Endothelial cell of umbilical vein (primary cell): ENCODE results near the gene GRIA4. TPM values are rescaled to one million over a fixed set of nuclear protein-coding genes. Genes with fewer than 3 reads are reported as not detected.

Source experiments
- BruUV-seq: library from RNA; stranded (reverse); fragments of 400-500 nt; replicated peaks from 2 replicates; lab custom pipeline; 2021; lab: Mats Ljungman, UMichigan
- CTCF ChIA-PET: fragments of 300-600, 350-600 bp; sonication (Branson Sonifier 250); formaldehyde crosslinking; loops from one replicate; lab custom pipeline; 2021; ENCODE audit warnings: antibody characterized with exemption, inconsistent platforms; lab: Charles Lee
- POLR2A ChIA-PET: fragments of 300-600, 350-600 bp; sonication (Branson Sonifier 250); formaldehyde crosslinking; loops from one replicate; lab custom pipeline; 2021; ENCODE audit warnings: antibody characterized with exemption, inconsistent platforms; lab: Charles Lee
- DNase-seq: peaks from one replicate; pipeline ENCODE4 v3.0.0-alpha.2; 2011; ENCODE audit warnings: low read depth, low spot score
- FAIRE-seq: peaks from 2 replicates; lab custom pipeline; 2011; peaks lifted over from hg19 to GRCh38; lab: Jason Lieb, UNC
- H2AFZ ChIP-seq: 2 replicates; pipeline ENCODE4 v1.6.0; 2012; ENCODE audit warnings: low read depth, low read length, control low read depth, inconsistent platforms
- H3K27ac ChIP-seq: 2 replicates; pipeline ENCODE4 v1.5.1; 2011; ENCODE audit warnings: low read depth, mild to moderate bottlenecking, control low read depth, low read length, moderate library complexity; ENCODE audit not compliant: insufficient read depth
- H3K27me3 ChIP-seq, 2 experiments: 2 replicates each; pipeline versions ENCODE4 v1.6.0 to v1.6.1; 2011; ENCODE audit warnings: low read length in 2 of 2, mixed read lengths in 1 of 2; ENCODE audit not compliant: control insufficient read depth in 2 of 2, insufficient read depth in 2 of 2
- H3K36me3 ChIP-seq, 2 experiments: 2 replicates in 1 of 2; 3 replicates in 1 of 2; pipeline ENCODE4 v1.5.1; 2011; ENCODE audit warnings: low read length in 2 of 2, mild to moderate bottlenecking in 1 of 2, moderate library complexity in 1 of 2; ENCODE audit not compliant: control insufficient read depth in 2 of 2, insufficient read depth in 2 of 2; ENCODE audit errors: extremely low read depth in 1 of 2
- H3K4me1 ChIP-seq: 3 replicates; pipeline ENCODE4 v1.5.1; 2011; ENCODE audit warnings: mild to moderate bottlenecking, low read length; ENCODE audit not compliant: control insufficient read depth, insufficient read depth; ENCODE audit errors: extremely low read depth
- H3K4me2 ChIP-seq: 2 replicates; pipeline ENCODE4 v1.6.1; 2011; ENCODE audit warnings: low read length, control low read depth, mixed read lengths; ENCODE audit not compliant: insufficient read depth
- H3K4me3 ChIP-seq, 3 experiments: fragments of 200-600 bp in 1 of 3; sonication (generic), shearing (Covaris generic) in 1 of 3; replicated peaks in 1 of 3; 2 replicates each; pipeline ENCODE4 v1.5.1; 2011 to 2016; ENCODE audit warnings: control low read depth in 3 of 3, low read length in 3 of 3, mild to moderate bottlenecking in 2 of 3, inconsistent platforms in 1 of 3, low read depth in 1 of 3, moderate library complexity in 1 of 3; ENCODE audit not compliant: insufficient read depth in 1 of 3
- H3K79me2 ChIP-seq: 2 replicates; pipeline ENCODE4 v1.6.0; 2012; ENCODE audit warnings: low read length, inconsistent platforms; ENCODE audit not compliant: control insufficient read depth, insufficient read depth
- H3K9ac ChIP-seq: replicated peaks from 2 replicates; pipeline ENCODE3; 2011; ENCODE audit warnings: low read length, control low read depth; ENCODE audit not compliant: insufficient read depth; ENCODE audit errors: extremely low read depth
- H3K9me1 ChIP-seq: replicated peaks from 3 replicates; pipeline ENCODE4 v1.6.0; 2011; ENCODE audit warnings: mild to moderate bottlenecking, low read length; ENCODE audit not compliant: control insufficient read depth, insufficient read depth; ENCODE audit errors: extremely low read depth
- H3K9me3 ChIP-seq: replicated peaks from 2 replicates; pipeline ENCODE4 v1.5.1; 2012; ENCODE audit warnings: low read length, inconsistent platforms; ENCODE audit not compliant: control insufficient read depth, insufficient read depth
- H4K20me1 ChIP-seq: replicated peaks from 2 replicates; pipeline ENCODE3; 2011; ENCODE audit warnings: mild to moderate bottlenecking, low read length; ENCODE audit not compliant: control insufficient read depth, insufficient read depth; ENCODE audit errors: extremely low read depth
- CTCF ChIP-seq, 2 donors: IDR thresholded peaks; 1 replicate in 1 of 2; 2 replicates in 1 of 2; pipeline ENCODE4 v1.5.1; 2011; ENCODE audit warnings: low read length in 2 of 2, mild to moderate bottlenecking in 2 of 2, moderate library complexity in 2 of 2, control low read depth in 1 of 2, inconsistent platforms in 1 of 2, low read depth in 1 of 2; ENCODE audit not compliant: insufficient read depth in 1 of 2; ENCODE audit errors: extremely low read depth in 1 of 2
- EZH2 ChIP-seq: IDR thresholded peaks from 2 replicates; pipeline ENCODE4 v1.6.1; 2012; ENCODE audit warnings: borderline replicate concordance, low read depth, mild to moderate bottlenecking, moderate library complexity, low read length, inconsistent platforms; ENCODE audit not compliant: severe bottlenecking
- FOS ChIP-seq: IDR thresholded peaks from 2 replicates; pipeline ENCODE4 v1.6.1; 2011; ENCODE audit warnings: mild to moderate bottlenecking, low read length, moderate library complexity, borderline replicate concordance; ENCODE audit not compliant: insufficient read depth
- GATA2 ChIP-seq: IDR thresholded peaks from 2 replicates; pipeline ENCODE4 v1.7.0; 2011; ENCODE audit warnings: low read depth, mild to moderate bottlenecking, moderate library complexity, mixed read lengths, low read length; ENCODE audit not compliant: insufficient read length, insufficient read depth
- JUN ChIP-seq: IDR thresholded peaks from 2 replicates; pipeline ENCODE4 v1.6.1; 2011; ENCODE audit warnings: borderline replicate concordance, low read depth; ENCODE audit not compliant: insufficient read length, insufficient read depth
- MAX ChIP-seq: IDR thresholded peaks from 2 replicates; pipeline ENCODE4 v1.6.1; 2011; ENCODE audit not compliant: insufficient read depth, insufficient read length
- MYC ChIP-seq: IDR thresholded peaks from one replicate; pipeline ENCODE4 v1.6.1; 2011; ENCODE audit warnings: mild to moderate bottlenecking, low read depth, low read length
- POLR2A ChIP-seq: IDR thresholded peaks from 2 replicates; pipeline ENCODE4 v1.6.1; 2012; ENCODE audit warnings: low read depth, mild to moderate bottlenecking, control low read depth, low read length
- POLR2AphosphoS5 ChIP-seq: IDR thresholded peaks from 2 replicates; pipeline ENCODE4 v1.6.1; 2012; ENCODE audit warnings: low read depth, mild to moderate bottlenecking, control low read depth, low read length, moderate library complexity; ENCODE audit not compliant: insufficient read depth
- dilution Hi-C: fragments of 300-500 bp; cut with MboI; formaldehyde crosslinking; loops from one replicate; pipeline ENCODE4 v1.15.0; 2019; ENCODE audit warnings: low sequenced_read_pairs; ENCODE audit not compliant: extremely low pct_ligation_motif_present
- intact Hi-C: fragments of 100-400 bp; cut with micrococcal nuclease; formaldehyde crosslinking; loops from one replicate; pipeline ENCODE4 v1.10.0; 2022
- polyA plus RNA-seq, 4 experiments: library from polyadenylated mRNA; depleted of rRNA in 3 of 4; stranded (reverse) in 3 of 4; unstranded in 1 of 4; fragments of >200 nt; gene quantifications; 2 replicates each; pipeline versions ENCODE4 v1.2.1 to v1.2.3, GENCODE V29; 2011 to 2012; ENCODE audit warnings: missing spikeins in 1 of 4
- total RNA-seq: library from RNA; stranded (reverse); gene quantifications from 2 replicates; pipeline ENCODE4 v1.2.3, GENCODE V29; 2021

The GRIA4 gene
- total and polyA plus RNA-seq, 2 donors (not counting 3 experiments of a cell fraction or from before 2014, with no cell fraction given): not detected

- intact Hi-C loops: no loop called here
- dilution Hi-C loops: no loop called here
Measured at GRCh38 chr11:105774899-105775298, 165.0 kb downstream of the GRIA4 start.

GRCh38 chr11:105780781-105781525, 171.1 kb downstream of the GRIA4 start:
- Histone ChIP-seq H3K4me2 (no peak overlapping the region), H3K9me3 (no peaks in the 10 kb centered on the region)
- CTCF ChIA-PET: no interaction called here

More at GRCh38 chr11:105774899-105775298, 165.0 kb downstream of the GRIA4 start:
- ChIA-PET POLR2A (no interaction called here), CTCF (interaction anchor here (1.3 kb wide), 1 partner anchor 23 kb away, joined by 3 read pairs; no protein-coding TSS in a partner anchor)
- no peak overlapping the region for H3K27ac ChIP-seq
- no peaks in the 10 kb centered on the region for H4K20me1 ChIP-seq
- no peak overlapping the region for H2AFZ ChIP-seq
- no peaks in the 10 kb centered on the region for H3K36me3 ChIP-seq
- H3K9me3 ChIP-seq: no peaks in the 10 kb centered on the region
- TF ChIP-seq JUN: no peak
- no peaks in the 10 kb centered on the region for H3K4me1 ChIP-seq
- DNase-seq (no peak), FAIRE-seq (no peak)
- BruUV-seq: no TSS peak
- H3K9ac ChIP-seq: no peak overlapping the region
- no peaks in the 10 kb centered on the region for H3K27me3 ChIP-seq
- no peak overlapping the region for H3K4me2 ChIP-seq
- H3K9me1 ChIP-seq: no peaks in the 10 kb centered on the region
- H3K4me3 ChIP-seq: no peak overlapping the region
- no peaks in the 10 kb centered on the region for H3K79me2 ChIP-seq

More at GRCh38 chr11:105780781-105781525, 171.1 kb downstream of the GRIA4 start:
- H3K9me1 ChIP-seq: no peaks in the 10 kb centered on the region
- no peaks in the 10 kb centered on the region for H4K20me1 ChIP-seq
- DNase-seq: no peak
- no peak overlapping the region for H3K27ac ChIP-seq
- no TSS peak for BruUV-seq
- no peaks in the 10 kb centered on the region for H3K4me1 ChIP-seq
- TF ChIP-seq EZH2 (no peak), MAX (no peak), MYC (no peak), FOS (no peak), POLR2A (no peak), JUN (no peak), CTCF (IDR thresholded peaks at IDR 0.05; ENCODE audit: extremely low read depth in 1 of 2, insufficient read depth in 1 of 2, low read depth in 1 of 2, low read length in 2 of 2) (no peak), GATA2 (no peak), POLR2AphosphoS5 (no peak)
- H3K36me3 ChIP-seq: no peaks in the 10 kb centered on the region
- no peaks in the 10 kb centered on the region for H3K79me2 ChIP-seq
- no peak overlapping the region for H3K4me3 ChIP-seq
- no peak for FAIRE-seq
- POLR2A ChIA-PET: no interaction called here
- intact Hi-C loops: no loop called here
- dilution Hi-C loops: no loop called here
- no peak overlapping the region for H3K9ac ChIP-seq
- no peak overlapping the region for H2AFZ ChIP-seq
- no peaks in the 10 kb centered on the region for H3K27me3 ChIP-seq
